Measurements from ENCODE around the gene CDYL2.

The CDYL2 gene

GRCh38 chr16:80620736-80621605 lies 183.4 kb downstream of the CDYL2 start:
- Histone ChIP-seq H3K4me3 (replicated peaks; ENCODE audit: low read depth, low read length) (no peak overlapping the region), H3K36me3 (ENCODE audit: control insufficient read depth, insufficient read depth, low read length) (no peaks in the 10 kb centered on the region; the same call in 1 of the 2 replicates), H3K27me3 (replicated peaks; ENCODE audit: control insufficient read depth, insufficient read depth, low read length) (no peaks in the 10 kb centered on the region)
- DNase-seq (ENCODE audit: extremely low read depth, insufficient read length): no peak
- no peak for TF ChIP-seq CTCF (IDR thresholded peaks at IDR 0.05; ENCODE audit: insufficient read depth, low read length, poor library complexity, severe bottlenecking)

GRCh38 chr16:80619824-80620223 lies 184.6 kb downstream of the CDYL2 start:
- Histone ChIP-seq H3K4me3 (replicated peaks; ENCODE audit: low read depth, low read length) (no peak overlapping the region), H3K27me3 (replicated peaks; ENCODE audit: control insufficient read depth, insufficient read depth, low read length) (no peaks in the 10 kb centered on the region), H3K36me3 (ENCODE audit: control insufficient read depth, insufficient read depth, low read length) (no peaks in the 10 kb centered on the region; the same call in 1 of the 2 replicates)
- TF ChIP-seq CTCF (IDR thresholded peaks at IDR 0.05; ENCODE audit: insufficient read depth, low read length, poor library complexity, severe bottlenecking): no peak
- DNase-seq (ENCODE audit: extremely low read depth, insufficient read length): no peak

- Histone ChIP-seq H3K27me3 (replicated peaks; ENCODE audit: control insufficient read depth, insufficient read depth, low read length) (no peaks in the 10 kb centered on the region), H3K36me3 (ENCODE audit: control insufficient read depth, insufficient read depth, low read length) (no peaks in the 10 kb centered on the region; the same call in 1 of the 2 replicates), H3K4me3 (replicated peaks; ENCODE audit: low read depth, low read length) (no peak overlapping the region)
- no peak for DNase-seq (ENCODE audit: extremely low read depth, insufficient read length)
- TF ChIP-seq CTCF (IDR thresholded peaks at IDR 0.05; ENCODE audit: insufficient read depth, low read length, poor library complexity, severe bottlenecking): no peak
These were observed 185.3 kb downstream of the CDYL2 start for GRCh38 chr16:80618862-80619648.

- no peak for DNase-seq (ENCODE audit: extremely low read depth, insufficient read length)
- Histone ChIP-seq H3K36me3 (ENCODE audit: control insufficient read depth, insufficient read depth, low read length) (peaks cover 2% of the 10 kb centered on the region), H3K4me3 (replicated peaks; ENCODE audit: low read depth, low read length) (no peak overlapping the region), H3K27me3 (replicated peaks; ENCODE audit: control insufficient read depth, insufficient read depth, low read length) (no peaks in the 10 kb centered on the region)
- TF ChIP-seq CTCF (IDR thresholded peaks at IDR 0.05; ENCODE audit: insufficient read depth, low read length, poor library complexity, severe bottlenecking): no peak
These were observed 188.0 kb downstream of the CDYL2 start for GRCh38 chr16:80616362-80616761.

GRCh38 chr16:80615735-80616134 lies 188.7 kb downstream of the CDYL2 start:
- DNase-seq (ENCODE audit: extremely low read depth, insufficient read length): no peak
- Histone ChIP-seq H3K36me3 (ENCODE audit: control insufficient read depth, insufficient read depth, low read length) (peaks cover 4% of the 10 kb centered on the region), H3K27me3 (replicated peaks; ENCODE audit: control insufficient read depth, insufficient read depth, low read length) (no peaks in the 10 kb centered on the region), H3K4me3 (replicated peaks; ENCODE audit: low read depth, low read length) (no peak overlapping the region)
- TF ChIP-seq CTCF (IDR thresholded peaks at IDR 0.05; ENCODE audit: insufficient read depth, low read length, poor library complexity, severe bottlenecking): no peak

Data from GM06990 (cell line).